OCI-LY3 (cell line): ENCODE data around the gene MYH6.

ENCODE experiments used
- EZH2phosphoT487 ChIP-seq: fragments of 200-600 bp; shearing (Covaris generic); IDR thresholded peaks from 2 replicates; pipeline ENCODE4 v1.6.1; 2018; ENCODE audit warnings: antibody characterized with exemption, mixed run types, low read depth
- TF ChIP-seq, protein P1 (sequence below): fragments of 200-600, 300-600 bp; sonication (generic); IDR thresholded peaks from 2 replicates; pipeline ENCODE4 v1.5.1; 2014; ENCODE audit warnings: antibody characterized with exemption, low read length, low read depth

- TF ChIP-seq EZH2phosphoT487 = no peak
- TF ChIP-seq, protein P1, sequence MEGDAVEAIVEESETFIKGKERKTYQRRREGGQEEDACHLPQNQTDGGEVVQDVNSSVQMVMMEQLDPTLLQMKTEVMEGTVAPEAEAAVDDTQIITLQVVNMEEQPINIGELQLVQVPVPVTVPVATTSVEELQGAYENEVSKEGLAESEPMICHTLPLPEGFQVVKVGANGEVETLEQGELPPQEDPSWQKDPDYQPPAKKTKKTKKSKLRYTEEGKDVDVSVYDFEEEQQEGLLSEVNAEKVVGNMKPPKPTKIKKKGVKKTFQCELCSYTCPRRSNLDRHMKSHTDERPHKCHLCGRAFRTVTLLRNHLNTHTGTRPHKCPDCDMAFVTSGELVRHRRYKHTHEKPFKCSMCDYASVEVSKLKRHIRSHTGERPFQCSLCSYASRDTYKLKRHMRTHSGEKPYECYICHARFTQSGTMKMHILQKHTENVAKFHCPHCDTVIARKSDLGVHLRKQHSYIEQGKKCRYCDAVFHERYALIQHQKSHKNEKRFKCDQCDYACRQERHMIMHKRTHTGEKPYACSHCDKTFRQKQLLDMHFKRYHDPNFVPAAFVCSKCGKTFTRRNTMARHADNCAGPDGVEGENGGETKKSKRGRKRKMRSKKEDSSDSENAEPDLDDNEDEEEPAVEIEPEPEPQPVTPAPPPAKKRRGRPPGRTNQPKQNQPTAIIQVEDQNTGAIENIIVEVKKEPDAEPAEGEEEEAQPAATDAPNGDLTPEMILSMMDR = no peak
Observed at GRCh38 chr14:23436327-23437132, 28.5 kb upstream of the MYH6 start.
